ENCODE measurements around the gene AKAP6.

Gene AKAP6

GRCh38 chr14:32657081-32657480 is 328.0 kb downstream of the AKAP6 start:
- no peak for DNase-seq
- Mint-ChIP-seq H3K27me3 (ENCODE audit: low read depth, poor library complexity) (peaks cover 3% of the 10 kb centered on the region), H3K4me1 (peaks cover 30% of the 10 kb centered on the region), H3K9me3 (no peaks in the 10 kb centered on the region), H3K27ac (no peak overlapping the region), H3K4me3 (no peak overlapping the region), H3K36me3 (ENCODE audit: low read depth) (no peaks in the 10 kb centered on the region)
- no peak for TF ChIP-seq CTCF (IDR thresholded peaks at IDR 0.05)

- no peaks in the 10 kb centered on the region for H3K9me3 Mint-ChIP-seq
- H3K4me1 Mint-ChIP-seq: peaks cover 30% of the 10 kb centered on the region
- H3K4me3 Mint-ChIP-seq: no peak overlapping the region
- no peak overlapping the region for H3K27ac Mint-ChIP-seq
- H3K36me3 Mint-ChIP-seq (ENCODE audit: low read depth): no peaks in the 10 kb centered on the region
- no peak for TF ChIP-seq CTCF (IDR thresholded peaks at IDR 0.05)
- DNase-seq: no peak
- H3K27me3 Mint-ChIP-seq (ENCODE audit: low read depth, poor library complexity): peaks cover 3% of the 10 kb centered on the region
These were observed 332.1 kb downstream of the AKAP6 start for GRCh38 chr14:32661216-32661615.

- Mint-ChIP-seq H3K36me3 (ENCODE audit: low read depth) (no peaks in the 10 kb centered on the region), H3K9me3 (no peaks in the 10 kb centered on the region), H3K27ac (no peak overlapping the region), H3K4me3 (no peak overlapping the region), H3K4me1 (peaks cover 26% of the 10 kb centered on the region), H3K27me3 (ENCODE audit: low read depth, poor library complexity) (peaks cover 3% of the 10 kb centered on the region)
- no peak for DNase-seq
- no peak for TF ChIP-seq CTCF (IDR thresholded peaks at IDR 0.05)
These were observed 333.1 kb downstream of the AKAP6 start for GRCh38 chr14:32662211-32662610.

- H3K36me3 Mint-ChIP-seq (ENCODE audit: low read depth): peaks cover 6% of the 10 kb centered on the region
- no peak for TF ChIP-seq CTCF (IDR thresholded peaks at IDR 0.05)
- H3K27ac Mint-ChIP-seq: no peak overlapping the region
- H3K9me3 Mint-ChIP-seq: peaks cover 12% of the 10 kb centered on the region
- no peaks in the 10 kb centered on the region for H3K27me3 Mint-ChIP-seq (ENCODE audit: low read depth, poor library complexity)
- H3K4me3 Mint-ChIP-seq: no peak overlapping the region
- DNase-seq: no peak
- H3K4me1 Mint-ChIP-seq: no peaks in the 10 kb centered on the region
These were observed 337.2 kb downstream of the AKAP6 start for GRCh38 chr14:32666308-32666707.

- H3K4me1 Mint-ChIP-seq: no peaks in the 10 kb centered on the region
- peaks cover 18% of the 10 kb centered on the region for H3K9me3 Mint-ChIP-seq
- H3K27me3 Mint-ChIP-seq (ENCODE audit: low read depth, poor library complexity): no peaks in the 10 kb centered on the region
- H3K4me3 Mint-ChIP-seq: no peak overlapping the region
- no peak for TF ChIP-seq CTCF (IDR thresholded peaks at IDR 0.05)
- H3K36me3 Mint-ChIP-seq (ENCODE audit: low read depth): peaks cover 7% of the 10 kb centered on the region
- DNase-seq: no peak
- no peak overlapping the region for H3K27ac Mint-ChIP-seq
These were observed 338.2 kb downstream of the AKAP6 start for GRCh38 chr14:32667287-32667686.

GRCh38 chr14:32667791-32668190 is 338.7 kb downstream of the AKAP6 start:
- peaks cover 23% of the 10 kb centered on the region for H3K9me3 Mint-ChIP-seq
- H3K36me3 Mint-ChIP-seq (ENCODE audit: low read depth): peaks cover 7% of the 10 kb centered on the region
- H3K4me1 Mint-ChIP-seq: no peaks in the 10 kb centered on the region
- no peak overlapping the region for H3K4me3 Mint-ChIP-seq
- no peak for DNase-seq
- H3K27me3 Mint-ChIP-seq (ENCODE audit: low read depth, poor library complexity): no peaks in the 10 kb centered on the region
- no peak for TF ChIP-seq CTCF (IDR thresholded peaks at IDR 0.05)
- no peak overlapping the region for H3K27ac Mint-ChIP-seq
